Keratinocyte (primary cell): ENCODE results near the gene ADAMTS9.

Source experiments
- EZH2 ChIP-seq: IDR thresholded peaks from one replicate; pipeline ENCODE4 v1.6.1; 2012; ENCODE audit warnings: inconsistent platforms, mild to moderate bottlenecking, low read length, moderate library complexity
- TF ChIP-seq, protein P1 (sequence below), 3 experiments: IDR thresholded peaks in 1 of 3; conservative IDR thresholded peaks in 1 of 3; optimal IDR thresholded peaks in 1 of 3; 2 replicates in 2 of 3; 3 replicates in 1 of 3; pipeline versions ENCODE3 to v1.5.1; 2011; ENCODE audit warnings: low read length in 3 of 3, mild to moderate bottlenecking in 3 of 3, moderate library complexity in 2 of 3, control low read depth in 1 of 3, inconsistent platforms in 1 of 3; ENCODE audit not compliant: insufficient read depth in 2 of 3; ENCODE audit errors: extremely low read depth in 1 of 3

DNA sequence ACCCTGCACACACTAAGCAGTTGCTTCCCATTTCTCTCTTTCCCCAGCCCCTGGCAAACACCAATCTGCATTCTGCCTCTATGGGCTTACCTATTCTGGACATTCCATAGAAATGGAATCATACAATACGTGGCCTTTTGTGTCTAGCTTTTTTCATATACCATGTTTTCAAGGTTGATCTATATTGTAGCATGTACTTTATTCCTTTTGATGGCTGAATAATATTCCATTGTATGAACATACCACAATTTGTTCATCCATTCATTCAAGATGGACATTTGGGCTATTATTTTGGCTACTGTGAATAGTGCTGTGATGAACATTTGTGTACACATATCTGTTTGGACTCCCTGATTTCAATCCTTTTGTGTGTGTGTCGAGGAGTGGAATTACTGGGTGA lies 18.1 kb upstream of the ADAMTS9 start:
- TF ChIP-seq, protein P1, sequence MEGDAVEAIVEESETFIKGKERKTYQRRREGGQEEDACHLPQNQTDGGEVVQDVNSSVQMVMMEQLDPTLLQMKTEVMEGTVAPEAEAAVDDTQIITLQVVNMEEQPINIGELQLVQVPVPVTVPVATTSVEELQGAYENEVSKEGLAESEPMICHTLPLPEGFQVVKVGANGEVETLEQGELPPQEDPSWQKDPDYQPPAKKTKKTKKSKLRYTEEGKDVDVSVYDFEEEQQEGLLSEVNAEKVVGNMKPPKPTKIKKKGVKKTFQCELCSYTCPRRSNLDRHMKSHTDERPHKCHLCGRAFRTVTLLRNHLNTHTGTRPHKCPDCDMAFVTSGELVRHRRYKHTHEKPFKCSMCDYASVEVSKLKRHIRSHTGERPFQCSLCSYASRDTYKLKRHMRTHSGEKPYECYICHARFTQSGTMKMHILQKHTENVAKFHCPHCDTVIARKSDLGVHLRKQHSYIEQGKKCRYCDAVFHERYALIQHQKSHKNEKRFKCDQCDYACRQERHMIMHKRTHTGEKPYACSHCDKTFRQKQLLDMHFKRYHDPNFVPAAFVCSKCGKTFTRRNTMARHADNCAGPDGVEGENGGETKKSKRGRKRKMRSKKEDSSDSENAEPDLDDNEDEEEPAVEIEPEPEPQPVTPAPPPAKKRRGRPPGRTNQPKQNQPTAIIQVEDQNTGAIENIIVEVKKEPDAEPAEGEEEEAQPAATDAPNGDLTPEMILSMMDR (optimal IDR thresholded peaks at IDR 0.05 in 1 of 3, IDR thresholded peaks at IDR 0.05 in 1 of 3, conservative IDR thresholded peaks at IDR 0.05 in 1 of 3; ENCODE audit: extremely low read depth in 1 of 3, insufficient read depth in 2 of 3, low read length in 3 of 3): no peak
- no peak for TF ChIP-seq EZH2
